HG03558 (cell line): ENCODE data around the gene BICRA.

Experiments
- ATAC-seq: cut with Tn5 transposase; IDR thresholded peaks from one replicate; pipeline ENCODE4 v1.9.1; 2021; ENCODE audit warnings: moderate number of reproducible peaks; ENCODE audit not compliant: unreplicated experiment; ENCODE audit errors: extremely low read depth

Gene BICRA

DNA sequence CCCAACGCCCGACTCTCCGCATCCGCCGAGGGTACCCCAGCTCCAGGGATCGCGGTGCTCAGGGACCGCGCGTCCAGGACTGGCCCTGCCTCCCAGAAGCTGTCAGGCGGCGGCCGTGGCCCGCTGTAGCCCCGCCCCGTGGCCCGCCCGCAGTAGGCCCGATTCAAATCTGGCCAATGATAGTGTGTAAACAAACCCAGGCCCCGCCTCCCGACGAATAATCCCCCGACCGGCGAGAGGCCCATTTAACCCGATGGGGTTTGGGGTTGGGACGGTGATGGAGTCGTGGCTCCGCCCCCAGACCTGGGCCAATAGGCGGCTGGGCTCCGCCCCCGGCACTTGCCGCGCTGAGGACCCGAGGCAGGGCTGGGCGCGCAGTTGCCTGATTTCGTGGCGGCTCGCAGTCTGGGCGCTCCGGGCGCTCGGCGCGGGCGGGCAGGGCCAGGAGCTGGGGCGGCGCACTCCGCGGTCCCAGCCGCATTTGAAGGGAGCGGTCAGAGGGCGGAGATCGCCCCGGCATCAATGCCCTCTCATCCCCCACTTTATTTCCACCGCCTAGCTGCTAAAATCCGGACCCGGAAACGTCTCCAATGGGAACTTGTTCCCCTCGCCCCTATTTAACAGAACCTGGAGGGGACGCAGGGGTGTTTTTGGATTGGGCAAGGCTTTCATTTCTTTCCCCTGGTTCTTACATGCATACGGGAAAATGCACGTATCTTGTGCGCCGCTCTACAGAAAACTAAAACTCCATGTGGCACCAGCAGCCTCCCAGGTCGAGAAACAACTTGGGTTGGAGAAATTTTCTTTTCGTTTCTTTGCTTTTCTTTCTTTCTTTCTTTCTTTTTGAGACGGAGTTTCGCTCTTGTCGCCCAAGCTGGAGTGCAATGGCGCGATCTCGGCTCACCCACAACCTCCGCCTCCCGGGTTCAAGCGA is 8.4 kb upstream of the BICRA start:
- peak; percentile 87 for ATAC-seq

DNA sequence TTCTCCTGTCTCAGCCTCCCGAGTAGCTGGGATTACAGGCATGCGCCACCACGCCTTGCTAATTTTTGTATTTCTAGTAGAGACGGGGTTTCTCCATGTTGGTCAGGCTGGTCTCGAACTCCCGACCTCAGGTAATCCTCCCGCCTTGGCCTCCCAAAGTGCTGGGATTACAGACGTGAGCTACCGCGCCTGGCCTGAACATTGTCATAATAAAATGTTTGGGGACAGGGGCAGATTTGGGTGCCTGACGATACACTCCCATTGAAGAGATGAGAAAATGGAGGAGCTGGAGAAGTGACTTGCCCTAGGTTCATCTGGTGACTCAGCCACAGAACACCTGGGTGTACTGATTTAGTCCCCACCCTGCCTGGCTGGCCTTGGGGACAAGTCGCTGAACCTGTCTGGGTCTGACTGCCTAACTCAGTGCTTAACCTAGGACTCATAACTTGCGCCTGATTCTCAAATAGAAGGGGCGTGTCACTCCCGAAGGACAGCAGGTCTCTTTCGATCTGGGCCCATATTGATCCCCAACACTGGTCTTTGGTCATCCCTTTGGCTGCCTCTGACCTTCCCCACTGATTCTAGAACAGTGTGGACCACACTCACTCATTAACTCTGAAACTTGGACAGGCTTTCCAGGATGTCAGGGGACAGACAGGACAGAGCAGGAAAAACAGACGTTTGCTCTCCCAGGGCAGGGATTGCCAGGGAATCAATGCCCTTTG is 7.6 kb upstream of the BICRA start:
- ATAC-seq = no peak

- no peak for ATAC-seq
These were observed 5.0 kb upstream of the BICRA start for GRCh38 chr19:47603706-47604565.

- ATAC-seq = no peak
These were observed 1.3 kb upstream of the BICRA start for GRCh38 chr19:47607564-47608073.

- no peak for ATAC-seq
These were observed 638 bp upstream of the BICRA start for GRCh38 chr19:47608074-47608918.

- ATAC-seq = no peak
These were observed 1.3 kb downstream of the BICRA start for GRCh38 chr19:47609906-47610894.

DNA sequence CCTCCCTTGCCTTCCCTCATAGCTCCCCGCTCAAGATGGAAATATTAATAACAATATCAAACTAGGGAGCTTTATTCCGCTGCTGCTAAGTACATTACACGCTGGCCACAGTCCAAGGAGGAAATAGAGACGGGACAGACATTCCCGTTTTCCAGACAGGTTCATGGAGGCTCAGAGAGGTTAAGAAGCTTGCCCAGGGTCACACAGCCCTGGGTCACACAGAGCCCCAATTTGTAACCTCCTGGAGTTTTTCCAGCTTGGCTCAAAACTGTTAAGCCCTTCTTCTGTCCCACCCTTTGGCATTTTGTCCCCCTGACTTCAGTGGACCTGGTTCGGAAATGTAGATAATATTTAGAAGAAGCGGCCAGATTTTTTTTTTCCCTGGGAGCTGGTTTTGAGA is 2.0 kb downstream of the BICRA start:
- ATAC-seq = no peak

DNA sequence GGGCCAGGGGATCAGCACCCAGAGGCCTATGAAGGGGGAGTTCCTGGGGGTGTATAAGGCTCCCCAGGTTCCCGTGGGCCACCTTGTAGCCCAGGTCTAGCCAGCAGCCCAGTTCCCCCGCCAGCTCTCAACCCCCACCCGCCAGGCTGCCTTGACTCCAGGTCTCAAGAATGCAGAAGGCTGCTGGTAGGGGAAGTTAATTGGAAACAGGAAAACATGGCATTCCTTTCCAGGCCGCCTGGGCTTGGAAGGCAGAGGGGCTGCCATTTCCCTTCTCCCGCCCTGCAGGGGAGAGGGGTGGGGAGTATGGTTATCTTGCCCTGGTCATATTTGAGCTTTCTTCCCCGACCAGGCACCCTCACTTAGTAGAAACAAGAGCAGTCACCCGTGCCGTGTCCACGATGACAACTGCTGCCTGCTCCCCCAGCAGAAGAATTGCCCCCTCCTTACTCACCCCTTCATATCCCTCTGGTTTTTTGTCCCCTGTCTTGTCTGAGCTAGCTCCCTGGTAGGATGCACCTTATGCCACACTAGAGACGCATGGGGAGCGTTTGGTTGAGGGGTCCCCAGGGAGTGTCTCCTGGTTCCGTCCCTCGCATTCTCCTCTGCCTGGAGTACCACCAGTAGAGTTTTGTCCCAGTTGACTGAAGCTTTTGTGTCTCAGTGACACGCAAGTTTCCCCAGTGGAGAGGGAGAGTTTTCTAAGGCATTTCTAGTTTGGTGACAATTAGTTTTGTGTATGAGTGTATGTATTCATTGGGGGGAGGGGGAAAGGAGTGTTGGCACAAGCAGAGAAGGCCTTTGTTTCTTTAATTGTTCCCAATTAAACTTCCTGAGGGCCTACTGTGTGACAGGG is 4.5 kb downstream of the BICRA start:
- ATAC-seq = no peak

DNA sequence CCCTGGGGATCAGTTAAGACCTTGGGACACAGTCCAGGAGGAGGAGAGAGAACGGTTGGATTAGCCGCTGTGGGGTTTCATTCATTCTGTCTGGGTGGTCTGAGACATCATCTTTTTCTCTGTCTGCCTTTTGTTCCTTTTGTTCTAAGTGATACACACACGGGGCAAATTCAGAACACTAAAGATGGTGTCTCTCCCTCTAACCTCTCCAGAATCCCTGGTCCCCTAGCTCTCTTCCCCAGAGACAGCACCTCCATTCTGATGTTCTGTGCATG is 5.0 kb downstream of the BICRA start:
- no peak for ATAC-seq

- no peak for ATAC-seq
These were observed 5.6 kb downstream of the BICRA start for GRCh38 chr19:47614559-47614958.

GRCh38 chr19:47615230-47615629 is 6.3 kb downstream of the BICRA start:
- no peak for ATAC-seq

GRCh38 chr19:47615714-47616113 is 6.8 kb downstream of the BICRA start:
- ATAC-seq = no peak

- no peak for ATAC-seq
These were observed 9.8 kb downstream of the BICRA start for GRCh38 chr19:47618771-47619170.

GRCh38 chr19:47619763-47620162 is 10.8 kb downstream of the BICRA start:
- no peak for ATAC-seq

GRCh38 chr19:47623151-47623920 is 14.4 kb downstream of the BICRA start:
- no peak for ATAC-seq

DNA sequence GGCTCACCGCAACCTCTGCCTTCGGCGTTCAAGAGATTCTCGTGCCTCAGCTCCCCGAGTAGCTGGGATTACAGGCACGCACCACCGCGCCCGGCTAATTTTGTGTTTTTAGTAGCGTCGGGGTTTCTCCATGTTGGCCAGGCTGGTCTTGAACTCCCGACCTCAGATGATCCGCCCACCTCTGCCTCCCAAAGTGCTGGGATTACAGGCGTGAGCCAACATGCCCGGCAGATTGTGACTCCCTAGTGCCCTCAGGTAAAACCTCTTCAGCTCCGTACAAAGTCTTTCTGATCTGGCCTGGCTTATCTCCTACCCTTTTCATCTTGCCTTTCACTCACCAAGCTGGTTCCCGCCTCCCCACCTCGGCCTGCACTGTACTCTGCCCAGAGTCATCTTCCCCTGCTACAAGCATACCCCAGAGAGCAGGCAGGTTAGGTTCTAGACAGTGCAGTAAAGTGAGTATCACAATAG is 15.0 kb downstream of the BICRA start:
- no peak for ATAC-seq

- no peak for ATAC-seq
These were observed 16.7 kb downstream of the BICRA start for GRCh38 chr19:47625650-47626049.
